H1 (cell line): ENCODE data around the gene VIT. TPM values are rescaled to one million over a fixed set of nuclear protein-coding genes. Genes with fewer than 3 reads are reported as not detected.

Source experiments
- BRCA1 ChIP-seq: IDR thresholded peaks from 2 replicates; pipeline ENCODE4 v1.6.1; 2012; ENCODE audit warnings: low read depth, low read length, improper control_type of control experiment
- CBX8 ChIP-seq: fragments of 300-800, 300-1000 bp; sonication (generic); IDR thresholded peaks from 2 replicates; pipeline ENCODE4 v1.7.1; 2016; ENCODE audit warnings: low read depth, low read length, borderline replicate concordance
- CEBPB ChIP-seq: IDR thresholded peaks from 2 replicates; pipeline ENCODE4 v1.6.1; 2012; ENCODE audit warnings: low read depth, low read length
- CHD7 ChIP-seq: fragments of 300-600 bp; sonication (generic); IDR thresholded peaks from 2 replicates; pipeline ENCODE4 v1.7.1; 2012; ENCODE audit warnings: low read length, moderate library complexity, mild to moderate bottlenecking, inconsistent platforms; ENCODE audit not compliant: insufficient replicate concordance
- CTCF ChIP-seq, 3 experiments: IDR thresholded peaks; 1 replicate in 2 of 3; 2 replicates in 1 of 3; pipeline versions ENCODE4 v1.5.1 to v1.6.1; 2011; ENCODE audit warnings: low read length in 3 of 3, mild to moderate bottlenecking in 3 of 3, inconsistent platforms in 2 of 3, low read depth in 1 of 3, moderate library complexity in 1 of 3; ENCODE audit not compliant: insufficient read depth in 1 of 3; ENCODE audit errors: control extremely low read depth in 1 of 3
- JUND ChIP-seq: IDR thresholded peaks from 2 replicates; pipeline ENCODE4 v1.6.1; 2011; ENCODE audit warnings: mild to moderate bottlenecking, improper control_type of control experiment, low read length
- NANOG ChIP-seq: IDR thresholded peaks from 2 replicates; pipeline ENCODE4 v1.6.1; 2011; ENCODE audit warnings: low read length, low read depth, mild to moderate bottlenecking, inconsistent platforms; ENCODE audit not compliant: insufficient read depth, poor library complexity, severe bottlenecking
- TAF7 ChIP-seq: optimal IDR thresholded peaks from 2 replicates; pipeline ENCODE3; 2011; ENCODE audit warnings: low read depth, mild to moderate bottlenecking, inconsistent platforms, low read length, moderate library complexity, borderline replicate concordance
- YY1 ChIP-seq: IDR thresholded peaks from 2 replicates; pipeline ENCODE4 v1.6.1; 2011; ENCODE audit warnings: low read depth, mild to moderate bottlenecking, low read length
- polyA plus RNA-seq, 7 experiments: library from polyadenylated mRNA; depleted of rRNA in 3 of 7; stranded (reverse) in 5 of 7; unstranded in 2 of 7; fragments of >200 nt in 5 of 7; fragments of 200-250 nt in 2 of 7; gene quantifications; 1 replicate in 5 of 7; 2 replicates in 1 of 7; 4 replicates in 1 of 7; pipeline versions ENCODE4 v1.2.1 to v1.2.3, GENCODE V29; 2011 to 2013; ENCODE audit warnings: missing spikeins in 2 of 7, mixed read lengths in 2 of 7
- total RNA-seq: library from RNA; stranded (reverse); fragmentation: NEBNext Ultra II Directional; extraction: Animal tissue kit (Norgen Biotek cat#: 25700); gene quantifications from 2 replicates; pipeline ENCODE4 v1.2.1, GENCODE V29; 2021

Gene VIT
- total and polyA plus RNA-seq, 2 of the 8 experiments (the other 6 are each of a cell fraction or from before 2014, with no cell fraction given), result 0.03 TPM; not detected in 1

GRCh38 chr2:36682562-36682961 lies 13.9 kb upstream of the VIT start (continued):
- TF ChIP-seq CHD7 (no peak), CBX8 (no peak), JUND (no peak), BRCA1 (no peak), TAF7 (no peak), YY1 (no peak), CTCF (IDR thresholded peaks at IDR 0.05; ENCODE audit: control extremely low read depth in 1 of 3, insufficient read depth in 1 of 3, low read depth in 1 of 3, low read length in 3 of 3) (no peak), NANOG (no peak), CEBPB (no peak)
